Spleen (tissue), 11 donors: ENCODE measurements around the gene MAPK10. TPM values are rescaled to one million over a fixed set of nuclear protein-coding genes. Genes with fewer than 3 reads are reported as not detected.

Source experiments
- DNase-seq: peaks from one replicate; pipeline ENCODE4 v3.0.0-alpha.2; 2020
- H3K27ac ChIP-seq, 8 donors: fragments of 200-600 bp; sonication (generic) in 7 of 8; 1 replicate in 4 of 8; 2 replicates in 4 of 8; pipeline versions ENCODE4 v1.5.0 to v1.8.0; 2016 to 2021; ENCODE audit warnings: inconsistent platforms in 4 of 8, mild to moderate bottlenecking in 4 of 8, moderate library complexity in 1 of 8
- H3K27me3 ChIP-seq, 7 donors: fragments of 200-600 bp; sonication (generic) in 6 of 7; replicated peaks in 1 of 7; 1 replicate in 4 of 7; 2 replicates in 3 of 7; pipeline versions ENCODE4 v1.5.0 to v1.8.0; 2016 to 2021; ENCODE audit warnings: inconsistent platforms in 3 of 7, mild to moderate bottlenecking in 1 of 7
- H3K36me3 ChIP-seq, 6 donors: fragments of 200-600 bp; sonication (generic) in 5 of 6; 1 replicate in 4 of 6; 2 replicates in 2 of 6; pipeline versions ENCODE4 v1.5.0 to v1.8.0; 2016 to 2021; ENCODE audit warnings: inconsistent platforms in 2 of 6
- H3K4me1 ChIP-seq, 6 donors: fragments of 200-600 bp; sonication (generic) in 5 of 6; 1 replicate in 3 of 6; 2 replicates in 3 of 6; pipeline versions ENCODE4 v1.5.0 to v1.8.0; 2016 to 2021; ENCODE audit warnings: inconsistent platforms in 3 of 6
- H3K4me3 ChIP-seq, 8 donors: fragments of 200-600 bp; sonication (generic) in 7 of 8; 1 replicate in 4 of 8; 2 replicates in 4 of 8; pipeline versions ENCODE4 v1.5.0 to v1.8.0; 2016 to 2021; ENCODE audit warnings: inconsistent platforms in 4 of 8, mild to moderate bottlenecking in 4 of 8, moderate library complexity in 2 of 8
- H3K9me3 ChIP-seq, 8 donors: fragments of 200-600 bp; sonication (generic) in 7 of 8; 1 replicate in 4 of 8; 2 replicates in 4 of 8; pipeline versions ENCODE4 v1.5.0 to v1.8.0; 2016 to 2021; ENCODE audit warnings: inconsistent platforms in 4 of 8
- CTCF ChIP-seq, 11 experiments: fragments of 200-600 bp in 7 of 11; fragments of 450-650 bp in 4 of 11; sonication (generic) in 4 of 11; IDR thresholded peaks in 8 of 11; conservative IDR thresholded peaks in 3 of 11; 1 replicate in 7 of 11; 2 replicates in 4 of 11; pipeline versions ENCODE4 v1.4.0 to v1.8.0; 2016 to 2021; ENCODE audit warnings: antibody characterized with exemption in 11 of 11, inconsistent platforms in 4 of 11, mild to moderate bottlenecking in 1 of 11
- POLR2A ChIP-seq, 3 donors: fragments of 450-650 bp; IDR thresholded peaks; one replicate each; pipeline ENCODE4 v1.5.1; 2017; ENCODE audit warnings: antibody characterized with exemption in 3 of 3, mild to moderate bottlenecking in 1 of 3
- POLR2AphosphoS5 ChIP-seq, 3 donors: sonication (generic); formaldehyde crosslinking; IDR thresholded peaks; one replicate each; pipeline ENCODE4 v1.5.1; 2017; ENCODE audit warnings: antibody characterized with exemption in 3 of 3
- WGBS, 5 donors: extraction: QIAGEN DNeasy Blood & Tissue Kit in 3 of 5; methylation state at CpG; one replicate each; pipeline versions ENCODE4 v1.1.5 to v1.1.7; 2013 to 2018; 5-methylcytosine and 5-hydroxymethylcytosine counted together
- intact Hi-C: fragments of 100-400 bp; cut with DNase I; formaldehyde crosslinking; loops from one replicate; pipeline ENCODE4 v1.15.0; 2023; ENCODE audit warnings: low total_unique reads
- polyA plus RNA-seq, 3 donors: library from polyadenylated mRNA; stranded (reverse); fragments of 200-250 nt; gene quantifications; one replicate each; pipeline ENCODE4 v1.2.1, GENCODE V29; 2013
- total RNA-seq, 7 donors: library from RNA; depleted of rRNA in 3 of 7; stranded (reverse); fragments of >200 nt in 3 of 7; fragmentation: NEBNext Ultra II Directional in 4 of 7; extraction: Animal tissue kit (Norgen Biotek cat#: 25700) in 4 of 7; gene quantifications; one replicate each; pipeline versions ENCODE4 v1.1.0 to v1.2.1, GENCODE V29; 2016 to 2021
- donor health status: healthy with polysubstance abuse.
- donor health status: DM: no; HTN: no; CAD: no; lungs with moderate emphysema.
- donor health status: DM: no; HTN: no; CAD: no.
- donor health status: Bipolar disorder and iron deficiency.
- donor health status: healthy.
- donor health status: DM: no; HTN: no; CAD: no.
- donor health status: DM: yes; HTN: yes; CAD: no.

Gene MAPK10
- total and polyA plus RNA-seq, 10 donors = 3.0 to 40.6 (median 15.2) TPM

- Histone ChIP-seq H3K4me1 (no peaks in the 10 kb centered on the region), H3K4me3 (no peak overlapping the region), H3K27ac (no peak overlapping the region), H3K27me3 (no peaks in the 10 kb centered on the region), H3K9me3 (no peaks in the 10 kb centered on the region), H3K36me3 (no peaks in the 10 kb centered on the region)
- no peak for TF ChIP-seq CTCF (IDR thresholded peaks at IDR 0.05 in 8 of 11, conservative IDR thresholded peaks at IDR 0.05 in 3 of 11)
- TF ChIP-seq POLR2AphosphoS5 (IDR thresholded peaks at IDR 0.05) = no peak
- no peak for TF ChIP-seq POLR2A (IDR thresholded peaks at IDR 0.05)
- no peak for DNase-seq
- 85 to 90% (median 88%) methylated on average over 2 of the region's 2 CpGs for WGBS, 5 donors
- intact Hi-C loops = no loop called here
Measured at GRCh38 chr4:86291180-86291579, 68.7 kb downstream of the MAPK10 start.

GRCh38 chr4:86286726-86287125 lies 73.1 kb downstream of the MAPK10 start:
- no peak overlapping the region for H3K4me3 ChIP-seq
- intact Hi-C loops = no loop called here
- TF ChIP-seq POLR2A (IDR thresholded peaks at IDR 0.05) = no peak
- TF ChIP-seq POLR2AphosphoS5 (IDR thresholded peaks at IDR 0.05) = no peak
- no peak for TF ChIP-seq CTCF (IDR thresholded peaks at IDR 0.05 in 8 of 11, conservative IDR thresholded peaks at IDR 0.05 in 3 of 11)
- H3K9me3 ChIP-seq = no peaks in the 10 kb centered on the region
- DNase-seq = no peak
- no peaks in the 10 kb centered on the region for H3K36me3 ChIP-seq
- no peaks in the 10 kb centered on the region for H3K4me1 ChIP-seq
- WGBS, 5 donors = 79 to 89% (median 87%) methylated on average over 2 of the region's 2 CpGs
- no peaks in the 10 kb centered on the region for H3K27me3 ChIP-seq
- no peak overlapping the region for H3K27ac ChIP-seq

- no peak for DNase-seq
- Histone ChIP-seq H3K4me3 (no peak overlapping the region), H3K36me3 (no peaks in the 10 kb centered on the region), H3K4me1 (no peaks in the 10 kb centered on the region), H3K27me3 (no peaks in the 10 kb centered on the region), H3K9me3 (no peaks in the 10 kb centered on the region), H3K27ac (no peak overlapping the region)
- TF ChIP-seq CTCF (IDR thresholded peaks at IDR 0.05 in 8 of 11, conservative IDR thresholded peaks at IDR 0.05 in 3 of 11) (no peak), POLR2A (IDR thresholded peaks at IDR 0.05) (no peak), POLR2AphosphoS5 (IDR thresholded peaks at IDR 0.05) (no peak)
- intact Hi-C loops = no loop called here
- 43 to 65% (median 51%) methylated on average over 3 of the region's 3 CpGs for WGBS, 5 donors
Measured at GRCh38 chr4:86283371-86283770, 76.5 kb downstream of the MAPK10 start.

GRCh38 chr4:86280246-86280645 lies 79.6 kb downstream of the MAPK10 start:
- Histone ChIP-seq H3K4me1 (no peaks in the 10 kb centered on the region), H3K9me3 (no peaks in the 10 kb centered on the region), H3K27ac (no peak overlapping the region), H3K4me3 (no peak overlapping the region), H3K27me3 (no peaks in the 10 kb centered on the region), H3K36me3 (no peaks in the 10 kb centered on the region)
- intact Hi-C loops = no loop called here
- WGBS, 5 donors = 61 to 76% (median 64%) methylated on average over 2 of the region's 2 CpGs
- TF ChIP-seq POLR2AphosphoS5 (IDR thresholded peaks at IDR 0.05) (no peak), CTCF (IDR thresholded peaks at IDR 0.05 in 8 of 11, conservative IDR thresholded peaks at IDR 0.05 in 3 of 11) (no peak), POLR2A (IDR thresholded peaks at IDR 0.05) (no peak)
- no peak for DNase-seq
